Hepatic stellate cell (primary cell): Measurements from ENCODE around the gene NOS2.
"Not testable (repeated sequence)": the region's sequence is repeated elsewhere in the genome, so short reads cannot be mapped to it uniquely, and the experiment has no call there.

ENCODE experiments used
- DNase-seq: peaks from one replicate; pipeline ENCODE4 v3.0.0; 2011; ENCODE audit warnings: low spot score

Gene NOS2

GRCh38 chr17:27800522-27800921 lies at the start of gene NOS2:
NOS2 (minus strand) TSS chr17:27800529; CDS start chr17:27798809, 1,720 bp downstream.
- no peak for DNase-seq

GRCh38 chr17:27849474-27850185 lies 49.3 kb upstream of the NOS2 start:
- no peak for DNase-seq

GRCh38 chr17:27848931-27849330 lies 48.6 kb upstream of the NOS2 start:
- no peak for DNase-seq

DNA sequence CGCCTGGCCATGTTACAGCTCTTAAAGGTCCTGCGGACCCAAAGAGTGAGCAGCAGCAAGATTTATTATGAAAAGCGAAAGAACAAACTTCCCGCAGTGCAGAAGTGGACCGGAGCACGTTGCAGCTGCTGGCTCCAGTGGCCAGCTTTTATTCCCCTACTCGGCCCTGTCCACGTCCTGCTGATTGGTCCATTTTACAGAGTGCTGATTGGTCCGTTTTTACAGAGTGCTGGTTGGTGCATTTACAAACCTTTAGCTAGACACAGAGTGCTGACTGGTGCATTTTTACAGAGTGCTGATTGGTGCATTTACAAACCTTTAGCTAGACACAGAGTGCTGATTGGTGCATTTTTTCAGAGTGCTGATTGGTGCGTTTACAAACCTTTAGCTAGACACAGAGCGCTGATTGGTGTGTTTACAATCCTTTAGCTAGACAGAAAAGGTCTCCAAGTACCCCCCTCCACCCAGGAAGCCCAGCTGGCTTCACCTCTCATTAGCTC lies 46.5 kb upstream of the NOS2 start:
- DNase-seq, result not testable (repeated sequence)

DNA sequence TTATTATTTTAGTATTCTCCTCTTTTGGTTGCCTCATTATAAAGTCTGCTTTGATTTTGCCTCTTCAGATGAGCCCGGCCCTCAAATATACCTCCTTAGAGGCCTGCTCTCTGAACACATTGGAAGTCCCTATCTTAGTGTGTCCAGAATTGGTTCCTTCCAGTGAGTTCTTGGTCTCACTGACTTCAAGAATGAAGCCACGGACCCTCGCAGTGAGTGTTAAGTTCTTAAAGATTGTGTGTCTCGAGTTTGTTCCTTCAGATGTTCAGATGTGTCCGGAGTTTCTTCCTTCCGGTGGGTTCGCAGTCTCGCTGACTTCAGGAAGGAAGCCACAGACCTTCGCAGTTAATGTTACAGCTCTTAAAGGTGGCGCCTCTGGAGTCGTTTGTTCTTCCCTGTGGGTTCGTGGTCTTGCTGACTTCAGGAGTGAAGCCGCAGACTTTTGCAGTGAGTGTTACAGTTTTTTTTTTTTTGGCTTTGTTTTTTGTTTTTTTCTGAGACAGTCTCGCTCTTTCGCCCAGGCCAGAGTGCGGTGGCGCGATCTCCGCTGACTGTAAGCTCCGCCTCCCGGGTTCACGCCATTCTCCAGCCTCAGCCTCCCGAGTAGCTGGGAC lies 45.8 kb upstream of the NOS2 start:
- DNase-seq, result no peak

- no peak for DNase-seq
These were observed 45.1 kb upstream of the NOS2 start for GRCh38 chr17:27845264-27846041.

DNA sequence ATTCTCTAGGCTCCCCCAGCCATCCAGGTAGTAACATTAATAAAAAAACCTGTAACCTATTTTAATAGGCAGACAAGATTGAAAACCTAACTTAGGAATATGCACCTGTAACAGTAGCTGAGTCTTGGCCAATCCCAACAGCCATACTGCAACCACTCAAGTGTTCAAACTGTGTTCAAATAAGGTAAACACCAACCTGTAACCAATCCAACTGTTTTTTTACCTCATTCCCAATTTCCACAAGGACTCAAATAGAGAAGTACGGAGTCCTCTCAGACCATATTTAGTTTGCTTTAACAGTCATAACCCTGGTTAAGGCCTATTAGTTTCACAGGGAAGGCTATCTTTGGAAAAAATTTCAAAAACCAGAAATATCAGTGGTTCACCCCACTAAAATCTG lies 40.4 kb upstream of the NOS2 start:
- DNase-seq, result no peak

- DNase-seq, result not testable (repeated sequence)
These were observed 40.0 kb upstream of the NOS2 start for GRCh38 chr17:27840406-27840678.

DNA sequence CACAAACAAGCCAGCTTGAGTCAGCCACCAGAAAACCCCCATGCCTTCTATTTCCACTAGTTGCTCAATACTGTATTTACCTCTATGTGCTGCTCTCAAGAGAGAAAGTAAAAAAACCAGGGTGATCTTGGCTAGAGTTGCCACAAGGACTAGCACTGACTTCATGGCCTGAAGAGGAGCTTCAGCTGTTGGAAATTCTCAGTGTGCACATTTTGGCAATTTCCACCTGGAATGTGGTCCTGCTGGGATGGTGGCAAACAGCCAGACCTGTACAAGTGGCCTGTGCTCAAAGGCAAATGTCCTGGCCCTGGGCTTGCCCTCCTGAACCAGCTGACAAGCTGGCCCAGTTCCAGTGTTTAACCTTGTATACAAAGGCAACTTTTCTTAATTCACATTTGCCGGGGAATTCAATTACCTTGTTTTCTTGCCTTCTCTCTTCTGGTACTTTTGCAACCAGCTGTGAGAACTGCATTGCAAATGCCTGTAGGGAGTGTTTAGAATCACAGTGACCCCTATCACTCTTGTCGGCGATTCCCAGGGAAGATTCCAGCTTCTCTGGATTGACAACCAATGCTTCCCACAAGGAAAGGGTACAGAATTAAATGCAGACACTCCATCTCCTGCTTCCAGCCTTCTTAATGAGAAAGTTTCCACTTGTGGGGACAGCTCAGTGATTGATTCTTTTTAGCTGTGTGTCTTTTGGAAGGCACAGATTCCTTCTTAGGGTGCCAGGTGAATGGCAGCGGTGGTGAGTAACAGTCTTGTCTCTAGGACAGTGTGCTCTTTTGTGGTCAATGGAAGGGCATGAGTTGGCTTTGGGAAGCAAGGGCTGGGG lies 39.5 kb upstream of the NOS2 start:
- DNase-seq, result not testable (repeated sequence)

DNA sequence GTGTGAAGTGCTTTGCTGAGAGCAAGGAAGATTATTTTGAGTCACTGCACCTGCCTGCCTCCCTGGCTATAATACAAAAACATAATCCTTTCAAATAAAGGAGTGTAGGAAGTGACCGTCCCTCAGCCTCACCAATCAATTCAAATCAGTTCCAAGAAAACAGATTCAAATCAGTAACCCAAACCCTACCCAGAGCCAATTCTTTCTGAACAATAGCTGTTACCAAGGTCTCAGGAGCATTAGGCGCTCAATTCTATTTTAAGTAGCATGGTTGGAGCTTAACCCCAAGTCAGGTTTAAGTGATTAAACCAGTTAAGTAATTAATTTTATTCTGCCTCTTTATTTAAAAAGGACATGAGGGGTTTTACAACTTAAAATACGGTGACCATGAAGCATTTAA lies 38.3 kb upstream of the NOS2 start:
- not testable (repeated sequence) for DNase-seq

- DNase-seq, result not testable (repeated sequence)
These were observed 37.4 kb upstream of the NOS2 start for GRCh38 chr17:27837769-27838168.

DNA sequence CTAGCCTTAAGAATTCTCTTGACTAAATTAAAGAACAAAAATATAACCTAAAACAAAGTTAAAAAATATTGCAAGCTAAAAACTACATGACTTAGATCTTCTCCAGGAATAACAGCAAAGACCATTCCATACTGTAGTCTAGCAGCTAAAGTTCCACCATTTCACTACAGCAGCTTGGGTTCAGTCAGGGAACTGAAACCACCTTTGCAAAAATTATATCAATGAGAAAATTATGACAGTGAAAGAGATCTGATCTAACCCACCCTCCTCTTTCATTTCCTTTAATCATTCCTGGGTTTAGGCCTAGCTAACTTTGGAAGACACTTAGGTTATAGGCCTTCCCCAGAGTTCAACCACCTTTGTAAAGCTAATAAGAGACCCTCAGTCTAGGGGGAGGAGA lies 36.3 kb upstream of the NOS2 start:
- no peak for DNase-seq

DNA sequence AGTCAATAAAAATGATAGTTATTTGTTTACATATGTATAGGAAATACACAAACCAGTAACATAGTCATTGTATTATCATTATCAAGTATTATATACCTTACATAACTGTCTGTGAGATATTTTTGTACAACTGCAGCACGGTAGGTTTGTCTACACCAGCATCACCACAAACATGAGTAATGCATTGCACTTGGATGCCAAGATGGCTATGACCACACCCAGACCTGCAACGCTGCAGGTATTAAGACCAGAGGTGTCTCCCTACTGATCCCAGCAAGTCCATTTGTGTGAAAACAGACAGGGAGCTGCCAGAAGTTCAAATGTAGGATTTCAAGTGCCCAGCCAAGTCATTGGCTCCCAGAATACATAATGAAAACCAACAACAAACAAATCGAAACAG lies 34.2 kb upstream of the NOS2 start:
- DNase-seq, result no peak

DNA sequence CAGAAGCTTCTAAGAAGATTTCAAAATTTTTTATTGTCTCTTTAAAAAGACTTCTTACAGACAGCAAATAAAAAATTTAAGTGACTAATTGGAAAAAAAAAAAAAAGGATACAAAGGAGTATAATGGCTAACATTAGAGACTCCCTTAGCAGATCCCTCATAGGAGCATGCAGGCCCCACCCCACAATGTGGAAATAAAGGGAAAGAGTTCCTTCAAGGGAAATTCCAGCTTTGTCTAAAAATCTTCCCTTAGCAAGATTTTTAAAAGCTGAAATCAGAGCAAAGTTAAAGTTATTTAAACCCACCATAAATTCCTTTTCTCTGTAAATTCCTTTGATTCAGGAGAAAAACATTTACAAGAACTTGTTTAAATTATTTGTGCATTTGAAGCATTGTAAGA lies 32.5 kb upstream of the NOS2 start:
- DNase-seq, result no peak

DNA sequence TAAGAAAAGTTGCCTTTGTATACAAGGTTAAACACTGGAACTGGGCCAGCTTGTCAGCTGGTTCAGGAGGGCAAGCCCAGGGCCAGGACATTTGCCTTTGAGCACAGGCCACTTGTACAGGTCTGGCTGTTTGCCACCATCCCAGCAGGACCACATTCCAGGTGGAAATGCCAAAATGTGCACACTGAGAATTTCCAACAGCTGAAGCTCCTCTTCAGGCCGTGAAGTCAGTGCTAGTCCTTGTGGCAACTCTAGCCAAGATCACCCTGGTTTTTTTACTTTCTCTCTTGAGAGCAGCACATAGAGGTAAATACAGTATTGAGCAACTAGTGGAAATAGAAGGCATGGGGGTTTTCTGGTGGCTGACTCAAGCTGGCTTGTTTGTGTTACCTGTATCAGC lies 29.6 kb upstream of the NOS2 start:
- DNase-seq, result not testable (repeated sequence)

DNA sequence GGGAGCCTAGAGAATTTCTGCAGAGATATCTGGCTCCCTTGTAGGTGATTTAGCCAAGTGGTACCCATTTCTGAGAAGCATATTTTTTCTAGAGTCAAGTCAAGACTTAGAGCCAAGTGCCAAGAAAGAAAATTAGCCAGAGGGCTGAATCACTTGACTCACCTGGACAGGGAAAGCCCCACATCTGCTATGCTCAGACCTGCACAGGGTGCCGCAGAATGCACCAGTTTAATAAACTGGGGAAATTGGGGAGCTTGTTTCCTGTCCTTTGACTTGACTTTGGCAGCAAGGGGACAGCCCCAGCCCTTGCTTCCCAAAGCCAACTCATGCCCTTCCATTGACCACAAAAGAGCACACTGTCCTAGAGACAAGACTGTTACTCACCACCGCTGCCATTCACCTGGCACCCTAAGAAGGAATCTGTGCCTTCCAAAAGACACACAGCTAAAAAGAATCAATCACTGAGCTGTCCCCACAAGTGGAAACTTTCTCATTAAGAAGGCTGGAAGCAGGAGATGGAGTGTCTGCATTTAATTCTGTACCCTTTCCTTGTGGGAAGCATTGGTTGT lies 28.9 kb upstream of the NOS2 start:
- DNase-seq, result not testable (repeated sequence)

DNA sequence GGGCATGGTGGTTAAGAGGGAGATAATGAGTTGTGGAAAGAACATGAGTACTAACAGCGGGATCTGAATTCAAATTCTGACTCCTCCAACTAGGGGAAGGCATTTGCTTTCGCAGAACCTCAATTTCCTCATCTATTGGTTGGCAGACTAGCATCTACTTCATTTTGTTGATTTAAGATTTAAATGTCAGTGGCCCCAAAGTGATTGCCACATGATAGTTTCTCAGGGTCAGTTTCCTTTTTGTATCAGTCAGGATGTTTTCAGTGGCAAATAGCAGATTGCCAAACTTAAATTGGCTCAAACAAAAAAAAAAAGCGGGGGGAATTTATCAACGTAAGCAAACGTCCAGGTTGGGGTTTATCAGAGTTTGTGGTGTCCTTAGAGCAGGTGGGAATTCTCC lies 25.1 kb upstream of the NOS2 start:
- no peak for DNase-seq

DNA sequence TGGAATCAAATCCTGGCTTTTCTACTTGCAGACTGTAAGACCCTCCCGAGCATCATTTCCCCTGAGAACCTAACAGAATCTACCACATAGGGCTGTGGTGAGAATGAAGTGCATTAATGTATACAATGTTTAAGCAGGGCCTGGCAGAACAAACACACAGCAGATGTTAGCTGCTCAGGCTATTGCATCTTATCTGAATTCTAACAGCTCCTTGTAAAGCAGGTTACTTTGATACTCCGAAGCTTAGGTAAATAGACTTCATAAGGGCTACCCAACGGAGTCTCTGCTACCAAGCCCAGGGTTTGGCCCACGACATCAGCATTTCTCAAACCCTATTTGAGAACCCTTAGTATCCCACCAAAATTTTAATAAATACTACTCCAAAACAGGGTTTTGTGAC lies 24.4 kb upstream of the NOS2 start:
- no peak for DNase-seq

DNA sequence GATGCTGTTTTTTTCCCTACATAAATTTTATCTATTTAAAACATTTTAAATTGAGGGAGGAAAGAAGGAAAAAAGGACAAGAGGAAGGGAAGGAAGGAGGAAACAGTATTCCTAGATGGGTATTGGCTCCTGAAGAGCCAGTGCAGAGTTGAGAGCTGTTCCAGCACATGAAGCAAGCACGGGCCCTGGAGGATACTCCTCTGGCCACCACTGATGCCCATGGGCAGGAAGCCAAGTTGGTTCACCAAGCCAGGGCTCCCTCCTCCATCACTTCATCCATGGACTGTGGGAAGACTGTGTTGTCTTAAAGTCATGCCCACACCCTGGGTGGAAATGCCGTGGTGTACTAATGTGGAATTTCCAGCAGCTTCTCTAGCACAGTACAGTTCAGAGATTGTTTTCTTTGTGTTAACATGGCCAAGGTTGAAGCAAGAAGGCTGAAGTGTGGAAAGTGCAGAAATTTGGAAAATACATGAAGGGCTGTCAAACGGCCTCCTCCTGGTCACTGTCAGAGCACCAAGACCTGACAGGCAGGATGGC lies 23.9 kb upstream of the NOS2 start:
- no peak for DNase-seq

GRCh38 chr17:27822108-27822507 lies 21.8 kb upstream of the NOS2 start:
- DNase-seq, result not testable (repeated sequence)

- no peak for DNase-seq
These were observed 21.0 kb upstream of the NOS2 start for GRCh38 chr17:27821318-27821717.

- DNase-seq, result no peak
These were observed 18.8 kb upstream of the NOS2 start for GRCh38 chr17:27819145-27819544.
